ENCODE results near the gene TOX4.

TOX4 gene

DNA sequence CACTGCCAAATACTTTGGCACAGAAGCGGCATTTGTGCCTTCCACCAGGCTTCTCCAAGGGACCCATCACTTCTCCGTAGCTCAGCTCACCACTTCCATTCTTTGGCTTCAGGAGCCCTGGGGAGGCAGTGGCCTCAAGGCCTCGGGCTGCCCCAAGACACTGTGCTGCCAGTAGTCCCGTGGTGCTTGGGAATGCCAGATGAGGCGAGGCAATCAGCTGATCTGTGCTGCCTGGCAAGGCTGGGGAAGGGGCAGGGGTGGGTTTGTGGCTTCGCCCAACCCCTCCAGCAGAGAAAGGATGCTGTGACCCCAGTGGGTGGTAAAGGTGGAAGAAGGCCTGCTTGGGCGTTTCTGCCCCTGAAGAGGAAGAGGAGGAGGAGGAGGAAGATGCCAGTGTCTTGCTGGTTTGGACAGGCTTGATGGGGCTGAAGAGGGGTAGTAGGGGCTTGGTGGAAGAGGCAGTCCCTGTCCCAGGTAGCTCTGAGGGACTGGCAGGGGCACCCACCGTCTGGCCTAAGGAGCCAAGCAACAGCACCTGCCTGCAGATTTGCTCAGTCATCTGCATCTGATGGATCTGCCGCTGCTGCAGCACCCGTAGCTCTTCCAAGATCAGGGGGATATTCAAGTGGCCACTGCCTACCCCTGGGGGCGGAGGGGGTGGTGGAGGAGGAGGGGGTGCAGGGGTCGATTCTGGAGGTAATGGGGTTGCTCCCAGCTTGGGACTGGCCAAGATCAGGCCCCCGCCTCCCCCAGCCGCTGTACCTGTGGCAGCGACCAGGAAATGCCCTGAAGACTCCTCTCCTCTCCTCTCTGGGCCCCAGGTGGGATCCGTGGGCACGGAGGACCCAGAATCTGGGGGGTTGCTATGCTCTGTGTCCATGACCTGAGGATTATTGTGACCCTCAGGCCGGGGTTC is 47.8 kb downstream of the TOX4 start:
- TF ChIP-seq TCF12 (IDR thresholded peaks at IDR 0.05; ENCODE audit: low read depth) (no peak), YY1 (IDR thresholded peaks at IDR 0.05; ENCODE audit: low read depth) (no peak), NFIC (IDR thresholded peaks at IDR 0.05) (no peak), CREB1 (IDR thresholded peaks at IDR 0.05; ENCODE audit: low read depth) (no peak), TEAD4 (IDR thresholded peaks at IDR 0.05) (no peak), FOXM1 (IDR thresholded peaks at IDR 0.05; ENCODE audit: borderline replicate concordance, low read depth) (no peak), EGR1 (IDR thresholded peaks at IDR 0.05) (no peak), CEBPB (IDR thresholded peaks at IDR 0.05) (no peak), RAD21 (IDR thresholded peaks at IDR 0.05; ENCODE audit: low read depth) (no peak), EP300 (IDR thresholded peaks at IDR 0.05; ENCODE audit: borderline replicate concordance) (no peak), TAF1 (IDR thresholded peaks at IDR 0.05; ENCODE audit: low read depth) (no peak), ZBTB7A (IDR thresholded peaks at IDR 0.05; ENCODE audit: low read depth) (no peak)
- TF ChIP-seq, protein P1, sequence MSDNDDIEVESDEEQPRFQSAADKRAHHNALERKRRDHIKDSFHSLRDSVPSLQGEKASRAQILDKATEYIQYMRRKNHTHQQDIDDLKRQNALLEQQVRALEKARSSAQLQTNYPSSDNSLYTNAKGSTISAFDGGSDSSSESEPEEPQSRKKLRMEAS (IDR thresholded peaks at IDR 0.05): no peak
- TF ChIP-seq, protein P2, sequence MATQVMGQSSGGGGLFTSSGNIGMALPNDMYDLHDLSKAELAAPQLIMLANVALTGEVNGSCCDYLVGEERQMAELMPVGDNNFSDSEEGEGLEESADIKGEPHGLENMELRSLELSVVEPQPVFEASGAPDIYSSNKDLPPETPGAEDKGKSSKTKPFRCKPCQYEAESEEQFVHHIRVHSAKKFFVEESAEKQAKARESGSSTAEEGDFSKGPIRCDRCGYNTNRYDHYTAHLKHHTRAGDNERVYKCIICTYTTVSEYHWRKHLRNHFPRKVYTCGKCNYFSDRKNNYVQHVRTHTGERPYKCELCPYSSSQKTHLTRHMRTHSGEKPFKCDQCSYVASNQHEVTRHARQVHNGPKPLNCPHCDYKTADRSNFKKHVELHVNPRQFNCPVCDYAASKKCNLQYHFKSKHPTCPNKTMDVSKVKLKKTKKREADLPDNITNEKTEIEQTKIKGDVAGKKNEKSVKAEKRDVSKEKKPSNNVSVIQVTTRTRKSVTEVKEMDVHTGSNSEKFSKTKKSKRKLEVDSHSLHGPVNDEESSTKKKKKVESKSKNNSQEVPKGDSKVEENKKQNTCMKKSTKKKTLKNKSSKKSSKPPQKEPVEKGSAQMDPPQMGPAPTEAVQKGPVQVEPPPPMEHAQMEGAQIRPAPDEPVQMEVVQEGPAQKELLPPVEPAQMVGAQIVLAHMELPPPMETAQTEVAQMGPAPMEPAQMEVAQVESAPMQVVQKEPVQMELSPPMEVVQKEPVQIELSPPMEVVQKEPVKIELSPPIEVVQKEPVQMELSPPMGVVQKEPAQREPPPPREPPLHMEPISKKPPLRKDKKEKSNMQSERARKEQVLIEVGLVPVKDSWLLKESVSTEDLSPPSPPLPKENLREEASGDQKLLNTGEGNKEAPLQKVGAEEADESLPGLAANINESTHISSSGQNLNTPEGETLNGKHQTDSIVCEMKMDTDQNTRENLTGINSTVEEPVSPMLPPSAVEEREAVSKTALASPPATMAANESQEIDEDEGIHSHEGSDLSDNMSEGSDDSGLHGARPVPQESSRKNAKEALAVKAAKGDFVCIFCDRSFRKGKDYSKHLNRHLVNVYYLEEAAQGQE (IDR thresholded peaks at IDR 0.05; ENCODE audit: low read depth): no peak
- TF ChIP-seq, protein P3, sequence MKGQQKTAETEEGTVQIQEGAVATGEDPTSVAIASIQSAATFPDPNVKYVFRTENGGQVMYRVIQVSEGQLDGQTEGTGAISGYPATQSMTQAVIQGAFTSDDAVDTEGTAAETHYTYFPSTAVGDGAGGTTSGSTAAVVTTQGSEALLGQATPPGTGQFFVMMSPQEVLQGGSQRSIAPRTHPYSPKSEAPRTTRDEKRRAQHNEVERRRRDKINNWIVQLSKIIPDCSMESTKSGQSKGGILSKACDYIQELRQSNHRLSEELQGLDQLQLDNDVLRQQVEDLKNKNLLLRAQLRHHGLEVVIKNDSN (IDR thresholded peaks at IDR 0.05): no peak

DNA sequence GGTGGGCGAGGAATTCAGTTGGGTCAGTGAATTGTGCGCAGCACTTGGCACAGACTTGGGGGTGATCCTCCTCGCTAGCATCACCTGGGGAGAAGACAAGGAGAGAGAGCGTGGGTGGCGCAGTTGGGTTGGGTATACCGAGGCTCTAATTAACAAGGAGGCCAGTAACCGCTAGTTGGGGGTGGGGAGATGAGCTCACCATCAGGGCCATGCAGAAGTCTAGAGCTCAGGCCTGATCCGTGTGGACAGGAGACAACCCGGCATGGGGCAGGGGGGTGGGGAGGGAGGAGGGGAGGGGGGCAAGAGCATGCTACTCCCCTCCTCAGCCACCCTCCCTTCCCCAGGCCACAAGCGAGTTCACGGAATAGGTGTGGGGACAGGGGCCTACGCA is 48.6 kb downstream of the TOX4 start:
- TF ChIP-seq, protein P2 (IDR thresholded peaks at IDR 0.05; ENCODE audit: low read depth): no peak
- no peak for TF ChIP-seq RAD21 (IDR thresholded peaks at IDR 0.05; ENCODE audit: low read depth)
- TF ChIP-seq CEBPB (IDR thresholded peaks at IDR 0.05): no peak
- TF ChIP-seq NFIC (IDR thresholded peaks at IDR 0.05): no peak
- TF ChIP-seq, protein P3 (IDR thresholded peaks at IDR 0.05): no peak
- TF ChIP-seq TAF1 (IDR thresholded peaks at IDR 0.05; ENCODE audit: low read depth): no peak
- TF ChIP-seq ZBTB7A (IDR thresholded peaks at IDR 0.05; ENCODE audit: low read depth): no peak
- TF ChIP-seq CREB1 (IDR thresholded peaks at IDR 0.05; ENCODE audit: low read depth): no peak
- TF ChIP-seq, protein P1 (IDR thresholded peaks at IDR 0.05): no peak
- TF ChIP-seq EGR1 (IDR thresholded peaks at IDR 0.05): no peak
- TF ChIP-seq FOXM1 (IDR thresholded peaks at IDR 0.05; ENCODE audit: borderline replicate concordance, low read depth): no peak
- no peak for TF ChIP-seq EP300 (IDR thresholded peaks at IDR 0.05; ENCODE audit: borderline replicate concordance)
- no peak for TF ChIP-seq TCF12 (IDR thresholded peaks at IDR 0.05; ENCODE audit: low read depth)
- TF ChIP-seq YY1 (IDR thresholded peaks at IDR 0.05; ENCODE audit: low read depth): no peak
- no peak for TF ChIP-seq TEAD4 (IDR thresholded peaks at IDR 0.05)

DNA sequence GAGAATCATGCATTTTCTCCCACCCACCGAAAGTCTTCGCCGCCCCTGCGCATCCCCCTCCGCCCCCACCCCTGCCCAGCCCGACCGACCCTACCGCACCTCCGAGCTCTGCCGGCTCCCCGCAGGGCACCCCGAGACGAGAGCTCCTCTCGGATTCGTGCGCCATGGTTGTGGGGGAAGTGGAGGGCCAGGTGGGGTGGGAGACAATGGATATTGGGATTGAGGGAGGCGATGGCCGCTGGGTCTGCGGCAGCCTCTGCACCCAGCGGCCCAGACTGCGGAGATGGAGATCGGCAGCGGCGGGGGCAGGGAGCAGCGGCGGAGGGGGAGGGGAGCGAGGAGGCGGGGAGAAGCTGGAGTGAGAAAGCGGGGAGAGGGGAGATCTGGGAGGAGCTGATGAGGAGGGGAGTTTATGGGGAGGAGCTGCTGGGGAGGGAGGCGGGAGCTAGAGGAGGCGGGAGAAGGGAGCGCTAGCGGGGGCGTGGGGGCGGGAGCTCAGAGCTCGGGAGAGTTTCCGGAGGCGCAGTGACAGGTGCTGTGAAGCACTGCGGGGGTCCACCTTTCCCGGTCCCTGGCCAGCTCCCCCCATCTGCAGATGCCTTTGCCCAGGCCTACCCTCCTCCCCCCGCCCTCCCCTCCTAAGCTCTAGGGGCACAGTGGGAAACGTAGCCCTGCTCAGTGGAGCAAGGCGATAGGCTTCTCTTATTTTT is 49.1 kb downstream of the TOX4 start, which contains the start of gene SALL2:
TSS of gene SALL2 (minus strand) at position 385 of the 710 bp plus-strand sequence. CDS start at position 166, 219 bp downstream.
- TF ChIP-seq EGR1 (IDR thresholded peaks at IDR 0.05): peak; percentile 93
- TF ChIP-seq YY1 (IDR thresholded peaks at IDR 0.05; ENCODE audit: low read depth): peak; percentile 34; the same call in 1 of the 2 replicates
- no peak for TF ChIP-seq CREB1 (IDR thresholded peaks at IDR 0.05; ENCODE audit: low read depth)
- TF ChIP-seq, protein P2 (IDR thresholded peaks at IDR 0.05; ENCODE audit: low read depth): no peak
- 0 out of 2 replicates have a peak, but pooled peaks have one; percentile 23 for TF ChIP-seq EP300 (IDR thresholded peaks at IDR 0.05; ENCODE audit: borderline replicate concordance)
- TF ChIP-seq NFIC (IDR thresholded peaks at IDR 0.05): 0 out of 2 replicates have a peak, but pooled peaks have one; percentile 23
- TF ChIP-seq TEAD4 (IDR thresholded peaks at IDR 0.05): no peak
- 0 out of 2 replicates have a peak, but pooled peaks have one; percentile 18 for TF ChIP-seq TCF12 (IDR thresholded peaks at IDR 0.05; ENCODE audit: low read depth)
- TF ChIP-seq, protein P1 (IDR thresholded peaks at IDR 0.05): peak; percentile 33; the same call in 1 of the 2 replicates
- peak; percentile 54; the same call in 1 of the 2 replicates for TF ChIP-seq ZBTB7A (IDR thresholded peaks at IDR 0.05; ENCODE audit: low read depth)

All from Ishikawa (cell line).